CD14-positive monocyte (primary cell): ENCODE data around the gene ORC3. TPM values are rescaled to one million over a fixed set of nuclear protein-coding genes. Genes with fewer than 3 reads are reported as not detected.

Experiments
- DNase-seq, 3 donors: peaks; one replicate each; pipeline ENCODE4 v3.0.0-alpha.2; 2011 to 2022
- H2AFZ ChIP-seq: 2 replicates; pipeline ENCODE4 v1.6.0; 2012; ENCODE audit warnings: mild to moderate bottlenecking, low read depth, low read length, inconsistent platforms; ENCODE audit not compliant: insufficient read depth, poor library complexity, severe bottlenecking
- H3K27ac ChIP-seq, 2 donors: 1 replicate in 1 of 2; 2 replicates in 1 of 2; pipeline ENCODE4 v1.5.1; 2012 to 2013; ENCODE audit warnings: low read length in 2 of 2, control low read depth in 1 of 2, inconsistent platforms in 1 of 2, low read depth in 1 of 2, mild to moderate bottlenecking in 1 of 2
- H3K27me3 ChIP-seq, 2 donors: one replicate each; pipeline versions ENCODE4 v1.6.0 to v1.6.1; 2011 to 2013; ENCODE audit warnings: low read length in 2 of 2; ENCODE audit not compliant: control insufficient read depth in 2 of 2, insufficient read depth in 2 of 2
- H3K36me3 ChIP-seq, 2 donors: replicated peaks in 1 of 2; 1 replicate in 1 of 2; 2 replicates in 1 of 2; pipeline versions ENCODE4 v1.5.1 to v1.6.1; 2012 to 2013; ENCODE audit warnings: low read length in 2 of 2, control low read depth in 1 of 2, inconsistent platforms in 1 of 2, mild to moderate bottlenecking in 1 of 2; ENCODE audit not compliant: insufficient read depth in 2 of 2, control insufficient read depth in 1 of 2
- H3K4me1 ChIP-seq, 2 donors: 1 replicate in 1 of 2; 2 replicates in 1 of 2; pipeline versions ENCODE4 v1.5.1 to v1.6.1; 2012 to 2013; ENCODE audit warnings: low read length in 2 of 2, control low read depth in 1 of 2, inconsistent platforms in 1 of 2, mild to moderate bottlenecking in 1 of 2, moderate library complexity in 1 of 2; ENCODE audit not compliant: insufficient read depth in 2 of 2, control insufficient read depth in 1 of 2
- H3K4me2 ChIP-seq: replicated peaks from 2 replicates; pipeline ENCODE3; 2012; ENCODE audit warnings: low read length, moderate library complexity, mild to moderate bottlenecking; ENCODE audit not compliant: poor library complexity, severe bottlenecking; ENCODE audit errors: extremely low read depth
- H3K4me3 ChIP-seq, 3 experiments: fragments of 200-600 bp in 1 of 3; sonication (generic) in 1 of 3; replicated peaks in 1 of 3; 1 replicate in 2 of 3; 2 replicates in 1 of 3; pipeline ENCODE4 v1.5.1; 2011 to 2013; ENCODE audit warnings: low read length in 3 of 3, mild to moderate bottlenecking in 3 of 3, control low read depth in 2 of 3, low read depth in 2 of 3, inconsistent platforms in 1 of 3, moderate library complexity in 1 of 3
- H3K79me2 ChIP-seq: 2 replicates; pipeline ENCODE4 v1.6.0; 2012; ENCODE audit warnings: mild to moderate bottlenecking, control low read depth, inconsistent platforms, low read length, moderate library complexity; ENCODE audit not compliant: insufficient read depth
- H3K9ac ChIP-seq: 2 replicates; pipeline ENCODE4 v1.6.0; 2017; ENCODE audit warnings: low read length, mild to moderate bottlenecking; ENCODE audit not compliant: insufficient read depth, poor library complexity, severe bottlenecking
- H3K9me3 ChIP-seq, 2 donors: replicated peaks in 1 of 2; 1 replicate in 1 of 2; 2 replicates in 1 of 2; pipeline versions ENCODE4 v1.5.1 to v1.6.1; 2012 to 2013; ENCODE audit warnings: low read length in 2 of 2, control low read depth in 1 of 2; ENCODE audit not compliant: control insufficient read depth in 1 of 2, insufficient read depth in 1 of 2
- H4K20me1 ChIP-seq: 2 replicates; pipeline ENCODE4 v1.6.0; 2012; ENCODE audit warnings: mild to moderate bottlenecking, low read length, control low read depth, moderate library complexity; ENCODE audit not compliant: insufficient read depth
- H3K27ac Mint-ChIP-seq, 7 donors: one replicate each; pipeline ENCODE4 v1.8.0; 2020; ENCODE audit warnings: mild to moderate bottlenecking in 7 of 7, mixed read lengths in 7 of 7, moderate library complexity in 6 of 7, inconsistent platforms in 2 of 7
- H3K27me3 Mint-ChIP-seq, 3 donors: one replicate each; pipeline ENCODE4 v1.8.0; 2021 to 2022; ENCODE audit warnings: low read depth in 3 of 3, mild to moderate bottlenecking in 3 of 3, mixed read lengths in 3 of 3, moderate library complexity in 3 of 3, inconsistent platforms in 1 of 3
- H3K36me3 Mint-ChIP-seq, 2 donors: one replicate each; pipeline ENCODE4 v1.8.0; 2020; ENCODE audit warnings: mixed read lengths in 2 of 2, inconsistent platforms in 1 of 2, mild to moderate bottlenecking in 1 of 2
- H3K4me1 Mint-ChIP-seq: one replicate; pipeline ENCODE4 v1.8.0; 2020; ENCODE audit warnings: mild to moderate bottlenecking, mixed read lengths
- H3K4me3 Mint-ChIP-seq, 2 donors: one replicate each; pipeline ENCODE4 v1.8.0; 2020; ENCODE audit warnings: mild to moderate bottlenecking in 2 of 2, mixed read lengths in 2 of 2, moderate library complexity in 1 of 2
- H3K9me3 Mint-ChIP-seq, 7 donors: one replicate each; pipeline ENCODE4 v1.8.0; 2020 to 2022; ENCODE audit warnings: mixed read lengths in 7 of 7, mild to moderate bottlenecking in 6 of 7, moderate library complexity in 6 of 7, inconsistent platforms in 2 of 7
- CTCF ChIP-seq: fragments of 200-600 bp; IDR thresholded peaks from one replicate; pipeline ENCODE4 v1.8.0; 2022; ENCODE audit warnings: antibody characterized with exemption, mild to moderate bottlenecking
- WGBS: methylation state at CpG from one replicate; pipeline ENCODE4 v1.1.5; 2013; ENCODE audit warnings: missing lambda C conversion rate; ENCODE audit not compliant: insufficient coverage; 5-methylcytosine and 5-hydroxymethylcytosine counted together
- intact Hi-C, 2 donors: fragments of 100-400 bp; cut with micrococcal nuclease; formaldehyde crosslinking; loops; one replicate each; pipeline versions ENCODE4 v1.15.0 to v1.15.1; 2023
- polyA plus RNA-seq, 3 donors: library from polyadenylated mRNA; depleted of rRNA in 1 of 3; unstranded in 2 of 3; stranded (reverse) in 1 of 3; fragments of 300-500 nt in 2 of 3; fragments of >200 nt in 1 of 3; fragmentation: Illumina TruSeq in 2 of 3; gene quantifications; 1 replicate in 2 of 3; 2 replicates in 1 of 3; pipeline ENCODE4 v1.2.3, GENCODE V29; 2012 to 2021

Gene ORC3
- polyA plus RNA-seq, 3 donors = 9.1 to 20.7 (median 16.2) TPM

DNA sequence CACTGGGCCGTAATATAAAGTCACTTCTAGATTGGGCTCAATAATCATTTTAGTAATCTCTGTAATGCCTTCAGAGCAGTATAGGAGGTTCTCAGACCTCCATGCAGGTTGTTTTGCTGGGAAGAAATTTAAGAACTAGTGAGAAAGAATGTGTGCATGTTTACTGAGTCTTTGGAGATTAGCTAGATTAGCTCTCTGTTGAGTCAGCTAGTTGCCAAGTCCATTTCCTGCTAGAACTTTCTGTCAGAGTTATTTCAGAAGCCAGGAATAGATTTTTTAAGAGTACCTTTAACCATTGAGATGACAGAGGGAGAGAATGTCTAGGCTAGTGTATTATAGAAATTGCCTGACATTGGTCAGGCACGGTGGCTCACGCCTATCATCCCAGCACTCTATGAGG is 33.3 kb downstream of the ORC3 start:
- Mint-ChIP-seq H3K4me1 (no peaks in the 10 kb centered on the region), H3K27ac (no peak overlapping the region), H3K27me3 (no peaks in the 10 kb centered on the region), H3K4me3 (no peak overlapping the region), H3K9me3 (no peaks in the 10 kb centered on the region), H3K36me3 (peaks cover 27 to 29% of the 10 kb centered on the region in 2 donors)
- H3K9me3 ChIP-seq = no peaks in the 10 kb centered on the region
- no peak overlapping the region for H3K4me2 ChIP-seq
- H2AFZ ChIP-seq = no peak overlapping the region
- DNase-seq = no peak
- H3K36me3 ChIP-seq = peaks cover 0 to 12% of the 10 kb centered on the region in 2 donors
- whole genome bisulfite sequencing = no CpG with 5 or more reads among the region's 3 CpGs
- no peaks in the 10 kb centered on the region for H3K27me3 ChIP-seq
- no peaks in the 10 kb centered on the region for H3K4me1 ChIP-seq
- no peak for TF ChIP-seq CTCF
- no peak overlapping the region for H3K27ac ChIP-seq
- intact Hi-C loops = no loop called here
- no peaks in the 10 kb centered on the region for H4K20me1 ChIP-seq
- H3K4me3 ChIP-seq = no peak overlapping the region
- no peaks in the 10 kb centered on the region for H3K79me2 ChIP-seq
- H3K9ac ChIP-seq = no peak overlapping the region

DNA sequence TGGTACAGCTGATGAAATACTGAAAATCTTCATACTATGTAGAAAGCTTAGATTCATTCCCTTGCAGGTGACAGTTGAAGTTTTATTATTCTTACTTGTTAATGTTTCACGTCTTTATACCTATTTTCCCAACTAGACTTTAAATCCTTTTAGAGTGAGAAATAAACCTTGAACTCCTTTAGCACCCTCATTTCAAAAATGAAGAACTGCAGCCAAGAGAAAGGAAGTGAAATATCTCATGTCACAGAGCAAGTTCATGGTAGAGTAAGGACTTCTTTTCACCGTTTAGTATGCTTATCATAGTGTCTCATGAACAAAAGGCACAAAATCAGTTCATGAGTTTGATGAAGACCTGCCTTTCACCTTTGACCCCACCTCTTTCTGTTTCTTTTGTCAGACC is 38.5 kb downstream of the ORC3 start:
- H2AFZ ChIP-seq = no peak overlapping the region
- no peaks in the 10 kb centered on the region for H3K4me1 ChIP-seq
- H3K4me1 Mint-ChIP-seq = peaks cover 7% of the 10 kb centered on the region
- no peak overlapping the region for H3K4me2 ChIP-seq
- H3K27me3 Mint-ChIP-seq = no peaks in the 10 kb centered on the region
- no peaks in the 10 kb centered on the region for H3K27me3 ChIP-seq
- no peaks in the 10 kb centered on the region for H3K9me3 Mint-ChIP-seq
- H3K27ac ChIP-seq = peak overlapping the region in 1 of 2 donors; percentile 42
- peak overlapping the region; percentile 43 for H3K9ac ChIP-seq
- no peaks in the 10 kb centered on the region for H3K36me3 ChIP-seq
- WGBS = no CpG with 5 or more reads among the region's 2 CpGs
- no peak for DNase-seq
- no peak overlapping the region for H3K4me3 ChIP-seq
- H4K20me1 ChIP-seq = no peaks in the 10 kb centered on the region
- H3K4me3 Mint-ChIP-seq = no peak overlapping the region
- H3K36me3 Mint-ChIP-seq = peaks cover 21 to 27% of the 10 kb centered on the region in 2 donors
- no peaks in the 10 kb centered on the region for H3K79me2 ChIP-seq
- H3K27ac Mint-ChIP-seq = peak overlapping the region in 2 of 7 donors; percentile 22 to 34
- TF ChIP-seq CTCF = no peak
- intact Hi-C loops = no loop called here
- no peaks in the 10 kb centered on the region for H3K9me3 ChIP-seq
